ENCODE data around the gene NHSL2. TPM values are rescaled to one million over a fixed set of nuclear protein-coding genes. Genes with fewer than 3 reads are reported as not detected.

NHSL2 gene
- total RNA-seq, 1 experiment from 2014 or later, result not detected

GRCh38 chrX:72100051-72100755 lies 189.6 kb downstream of the NHSL2 start:
- Histone ChIP-seq H2AFZ (no peak overlapping the region), H3K9me2 (ENCODE audit: insufficient read depth) (no peaks in the 10 kb centered on the region), H3K27ac (no peak overlapping the region), H3K9me3 (ENCODE audit: insufficient read depth, low read depth) (no peaks in the 10 kb centered on the region), H3K79me2 (ENCODE audit: low read depth) (no peaks in the 10 kb centered on the region), H3K27me3 (ENCODE audit: insufficient read depth, low read depth) (peaks cover 20% of the 10 kb centered on the region), H3K4me3 (no peak overlapping the region), H3K4me1 (replicated peaks; ENCODE audit: insufficient read depth) (no peaks in the 10 kb centered on the region), H3K4me2 (no peak overlapping the region), H3F3A (ENCODE audit: insufficient read depth, low read depth) (no peaks in the 10 kb centered on the region), H3K36me3 (ENCODE audit: low read depth) (no peaks in the 10 kb centered on the region), H4K20me1 (ENCODE audit: insufficient read depth) (no peaks in the 10 kb centered on the region)
- ChIA-PET CTCF (no interaction called here), POLR2A (ENCODE audit: unreplicated experiment) (no interaction called here)
- no TSS peak for BruUV-seq (replicated peaks)
- no peak for TF ChIP-seq EZH2 (IDR thresholded peaks at IDR 0.05; ENCODE audit: low read depth)
- TF ChIP-seq, protein P1, sequence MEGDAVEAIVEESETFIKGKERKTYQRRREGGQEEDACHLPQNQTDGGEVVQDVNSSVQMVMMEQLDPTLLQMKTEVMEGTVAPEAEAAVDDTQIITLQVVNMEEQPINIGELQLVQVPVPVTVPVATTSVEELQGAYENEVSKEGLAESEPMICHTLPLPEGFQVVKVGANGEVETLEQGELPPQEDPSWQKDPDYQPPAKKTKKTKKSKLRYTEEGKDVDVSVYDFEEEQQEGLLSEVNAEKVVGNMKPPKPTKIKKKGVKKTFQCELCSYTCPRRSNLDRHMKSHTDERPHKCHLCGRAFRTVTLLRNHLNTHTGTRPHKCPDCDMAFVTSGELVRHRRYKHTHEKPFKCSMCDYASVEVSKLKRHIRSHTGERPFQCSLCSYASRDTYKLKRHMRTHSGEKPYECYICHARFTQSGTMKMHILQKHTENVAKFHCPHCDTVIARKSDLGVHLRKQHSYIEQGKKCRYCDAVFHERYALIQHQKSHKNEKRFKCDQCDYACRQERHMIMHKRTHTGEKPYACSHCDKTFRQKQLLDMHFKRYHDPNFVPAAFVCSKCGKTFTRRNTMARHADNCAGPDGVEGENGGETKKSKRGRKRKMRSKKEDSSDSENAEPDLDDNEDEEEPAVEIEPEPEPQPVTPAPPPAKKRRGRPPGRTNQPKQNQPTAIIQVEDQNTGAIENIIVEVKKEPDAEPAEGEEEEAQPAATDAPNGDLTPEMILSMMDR (conservative IDR thresholded peaks at IDR 0.05), result no peak
- DNase-seq, result no peak
- intact Hi-C loops (cut with micrococcal nuclease; ENCODE audit: unreplicated experiment), result no loop called here

DNA sequence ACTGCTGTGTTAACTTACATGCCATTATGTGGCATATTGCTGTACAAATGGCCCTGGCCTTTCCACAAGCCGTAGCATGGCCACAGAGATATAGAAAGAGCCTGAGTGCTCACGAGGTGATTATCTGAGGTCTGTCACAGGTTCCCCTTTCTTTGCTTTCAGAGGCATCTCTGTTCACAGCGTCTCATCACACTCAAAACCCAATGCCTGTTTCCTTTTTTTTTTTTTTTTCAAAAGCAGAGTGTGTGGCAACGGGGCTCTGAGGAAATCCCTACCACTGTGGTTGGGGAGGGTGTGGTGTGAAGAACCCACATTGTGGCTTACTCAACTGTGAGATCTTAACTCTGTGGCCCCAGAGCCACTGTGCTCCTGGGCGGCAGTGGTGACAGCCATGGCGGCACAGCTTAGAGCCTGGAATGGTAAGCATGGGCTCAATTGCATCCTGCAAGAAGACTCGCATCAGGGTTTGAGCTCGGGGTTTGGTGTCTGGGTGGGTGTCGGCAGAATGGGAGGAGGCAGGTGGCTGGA lies 190.2 kb downstream of the NHSL2 start:
- POLR2A ChIA-PET (ENCODE audit: unreplicated experiment), result no interaction called here
- intact Hi-C loops (cut with micrococcal nuclease; ENCODE audit: unreplicated experiment), result no loop called here
- BruUV-seq (replicated peaks), result no TSS peak
- Histone ChIP-seq H3F3A (ENCODE audit: insufficient read depth, low read depth) (no peaks in the 10 kb centered on the region), H3K9me3 (ENCODE audit: insufficient read depth, low read depth) (no peaks in the 10 kb centered on the region), H3K36me3 (ENCODE audit: low read depth) (no peaks in the 10 kb centered on the region), H2AFZ (no peak overlapping the region), H3K27me3 (ENCODE audit: insufficient read depth, low read depth) (peaks cover 20% of the 10 kb centered on the region), H3K4me2 (no peak overlapping the region), H3K79me2 (ENCODE audit: low read depth) (no peaks in the 10 kb centered on the region), H4K20me1 (ENCODE audit: insufficient read depth) (no peaks in the 10 kb centered on the region), H3K27ac (no peak overlapping the region), H3K9me2 (ENCODE audit: insufficient read depth) (no peaks in the 10 kb centered on the region), H3K4me3 (no peak overlapping the region), H3K4me1 (replicated peaks; ENCODE audit: insufficient read depth) (no peaks in the 10 kb centered on the region)
- no peak for TF ChIP-seq EZH2 (IDR thresholded peaks at IDR 0.05; ENCODE audit: low read depth)
- TF ChIP-seq, protein P1 (conservative IDR thresholded peaks at IDR 0.05), result no peak
- DNase-seq, result no peak
- CTCF ChIA-PET, result no interaction called here

GRCh38 chrX:72101597-72102037 lies 191.0 kb downstream of the NHSL2 start:
- no peak overlapping the region for H3K27ac ChIP-seq
- H3K36me3 ChIP-seq (ENCODE audit: low read depth), result no peaks in the 10 kb centered on the region
- TF ChIP-seq EZH2 (IDR thresholded peaks at IDR 0.05; ENCODE audit: low read depth), result no peak
- TF ChIP-seq, protein P1 (conservative IDR thresholded peaks at IDR 0.05), result no peak
- no peaks in the 10 kb centered on the region for H3K9me3 ChIP-seq (ENCODE audit: insufficient read depth, low read depth)
- no peak for DNase-seq
- POLR2A ChIA-PET (ENCODE audit: unreplicated experiment), result no interaction called here
- intact Hi-C loops (cut with micrococcal nuclease; ENCODE audit: unreplicated experiment), result no loop called here
- H3F3A ChIP-seq (ENCODE audit: insufficient read depth, low read depth), result no peaks in the 10 kb centered on the region
- no peaks in the 10 kb centered on the region for H3K4me1 ChIP-seq (replicated peaks; ENCODE audit: insufficient read depth)
- no peak overlapping the region for H3K4me3 ChIP-seq
- peaks cover 20% of the 10 kb centered on the region for H3K27me3 ChIP-seq (ENCODE audit: insufficient read depth, low read depth)
- H3K79me2 ChIP-seq (ENCODE audit: low read depth), result no peaks in the 10 kb centered on the region
- BruUV-seq (replicated peaks), result no TSS peak
- CTCF ChIA-PET, result no interaction called here
- H2AFZ ChIP-seq, result no peak overlapping the region
- H3K4me2 ChIP-seq, result no peak overlapping the region
- H4K20me1 ChIP-seq (ENCODE audit: insufficient read depth), result no peaks in the 10 kb centered on the region
- no peaks in the 10 kb centered on the region for H3K9me2 ChIP-seq (ENCODE audit: insufficient read depth)

Measured in PC-9 (cell line).